Hepatic stellate cell (primary cell): ENCODE data around the gene HARBI1.

Experiments
- DNase-seq: peaks from one replicate; pipeline ENCODE4 v3.0.0; 2011; ENCODE audit warnings: low spot score

HARBI1 gene

DNA sequence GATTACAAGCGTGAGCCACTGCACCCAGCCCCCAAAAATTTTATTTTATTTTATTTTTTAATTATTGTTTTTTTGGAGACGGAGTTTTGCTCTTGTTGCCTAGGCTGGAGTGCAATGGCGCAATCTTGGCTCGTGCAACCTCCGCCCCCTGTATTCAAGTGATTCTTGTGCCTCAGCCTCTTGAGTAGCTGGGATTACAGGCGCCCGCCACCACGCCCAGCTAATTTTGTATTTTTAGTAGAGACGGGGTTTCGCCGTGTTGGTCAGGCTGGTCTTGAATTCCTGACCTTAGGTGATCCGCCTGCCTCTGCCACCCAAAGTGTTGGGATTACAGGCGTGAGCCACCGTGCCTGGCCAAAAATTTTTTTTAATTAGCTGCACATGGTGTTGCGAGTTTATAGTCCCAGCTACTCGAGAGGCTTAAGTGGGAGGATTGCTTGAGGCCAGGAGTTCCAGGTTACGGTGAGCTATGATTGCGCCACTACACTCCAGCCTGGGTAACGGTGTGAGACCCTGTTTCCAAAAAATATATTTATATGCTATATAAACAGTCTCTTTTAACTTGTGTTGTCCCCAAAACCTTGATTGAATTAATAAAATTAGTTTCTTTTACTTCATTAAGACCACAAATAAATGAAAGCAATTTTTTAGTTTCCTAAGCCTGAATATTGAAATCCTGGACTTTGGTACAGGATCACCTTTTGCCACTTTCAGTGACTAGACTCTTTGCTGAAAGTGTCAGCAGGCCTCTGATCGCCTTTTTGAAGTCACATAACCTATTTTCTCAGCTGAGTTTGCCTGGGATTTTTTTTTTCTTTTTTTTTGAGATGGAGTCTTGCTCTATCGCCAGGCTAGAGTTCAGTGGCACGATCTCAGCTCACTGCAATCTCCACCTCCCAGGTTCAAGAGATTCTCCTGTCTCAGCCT is 16.5 kb upstream of the HARBI1 start:
- no peak for DNase-seq

DNA sequence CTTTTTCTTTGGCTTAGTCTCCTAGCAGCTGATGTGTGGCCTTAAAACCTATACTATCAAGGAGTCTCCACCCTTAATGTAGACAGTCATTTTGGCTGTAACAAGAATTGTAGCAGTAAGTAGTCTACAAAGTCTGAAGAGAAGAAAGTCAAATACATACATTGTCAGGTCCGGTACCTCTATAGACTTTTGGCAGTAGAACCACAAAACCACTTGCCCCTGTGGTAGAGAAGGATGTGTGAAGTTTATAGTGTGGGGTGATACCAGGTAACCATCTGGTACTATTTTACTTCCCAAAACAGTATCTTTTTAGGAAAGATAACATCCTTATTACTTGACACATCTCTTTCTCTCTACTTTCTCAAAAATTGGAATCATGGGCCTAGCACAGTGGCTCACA is 15.5 kb upstream of the HARBI1 start:
- no peak for DNase-seq

DNA sequence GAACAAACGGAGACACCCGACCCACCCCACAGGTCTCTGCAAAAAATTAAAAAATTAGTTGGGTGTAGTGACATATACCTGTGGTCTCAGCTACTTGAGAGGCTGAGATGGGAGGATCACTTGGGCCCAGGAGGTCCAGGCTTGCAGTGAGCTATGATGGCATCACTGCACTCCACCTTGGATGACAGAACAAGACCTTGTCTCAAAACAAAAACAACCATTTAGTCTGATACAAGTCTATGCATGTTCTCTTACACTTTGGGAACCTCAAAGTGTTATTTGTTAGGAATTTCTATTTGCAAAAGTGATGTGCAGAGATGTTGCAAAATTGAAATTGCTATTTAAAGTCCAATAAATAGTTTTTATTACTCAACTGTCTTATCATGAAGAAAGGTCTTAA is 14.6 kb upstream of the HARBI1 start:
- DNase-seq: no peak

DNA sequence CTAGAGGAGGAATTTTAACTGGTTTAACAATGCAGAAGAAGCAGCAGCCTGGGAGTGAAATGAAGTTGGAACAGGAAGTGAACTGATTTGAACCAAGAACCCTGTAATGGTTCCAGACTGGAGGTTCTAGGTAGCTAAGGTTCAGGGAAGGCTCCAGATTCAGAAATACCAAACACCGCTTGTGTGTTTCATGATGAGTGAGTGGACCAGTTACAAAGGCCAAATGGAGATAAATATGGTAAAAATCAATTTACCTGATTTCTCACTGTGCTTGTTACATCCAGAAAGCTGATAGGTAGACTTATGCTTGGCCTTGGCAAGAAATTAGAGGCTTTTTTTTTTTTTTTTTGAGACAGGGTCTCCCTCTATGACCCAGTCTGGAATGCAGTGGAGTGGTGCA is 13.2 kb upstream of the HARBI1 start:
- no peak for DNase-seq

DNA sequence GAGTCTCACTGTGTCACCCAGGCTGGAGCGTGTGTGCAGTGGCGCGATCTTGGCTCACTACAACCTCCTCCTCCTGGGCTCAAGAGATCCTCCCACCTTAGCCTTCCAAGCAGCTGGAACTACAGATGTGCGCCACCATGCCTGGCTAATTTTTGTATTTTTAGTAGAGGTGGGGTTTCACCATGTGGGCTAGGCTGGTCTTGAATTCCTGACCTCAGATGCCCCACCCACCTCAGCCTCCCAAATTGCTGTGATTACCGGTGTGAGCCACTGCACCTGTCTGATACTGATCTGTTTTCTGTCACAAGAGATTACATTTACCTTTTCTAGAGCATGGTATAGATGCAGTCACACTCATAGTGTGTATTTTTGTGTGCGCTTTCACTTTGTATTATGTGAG is 11.9 kb upstream of the HARBI1 start:
- DNase-seq: no peak

DNA sequence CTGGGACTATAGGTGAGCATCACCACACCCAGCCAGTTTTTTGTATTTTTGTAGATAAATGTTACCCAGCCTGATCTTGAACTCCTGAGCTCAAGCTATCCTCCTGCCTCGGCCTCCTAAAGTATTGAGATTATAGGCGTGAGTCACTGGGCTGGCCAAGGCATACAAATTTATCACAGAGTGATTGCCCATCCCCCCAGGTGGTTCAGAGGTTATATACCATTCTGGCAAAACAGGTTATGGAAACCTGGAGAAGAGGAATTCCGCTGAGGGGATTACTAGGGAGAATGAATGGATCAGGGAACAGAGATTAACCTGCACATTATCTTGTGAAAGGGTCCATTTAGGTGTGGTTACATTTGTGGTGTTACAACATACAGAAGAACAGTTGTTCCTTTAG is 8.4 kb upstream of the HARBI1 start:
- no peak for DNase-seq

DNA sequence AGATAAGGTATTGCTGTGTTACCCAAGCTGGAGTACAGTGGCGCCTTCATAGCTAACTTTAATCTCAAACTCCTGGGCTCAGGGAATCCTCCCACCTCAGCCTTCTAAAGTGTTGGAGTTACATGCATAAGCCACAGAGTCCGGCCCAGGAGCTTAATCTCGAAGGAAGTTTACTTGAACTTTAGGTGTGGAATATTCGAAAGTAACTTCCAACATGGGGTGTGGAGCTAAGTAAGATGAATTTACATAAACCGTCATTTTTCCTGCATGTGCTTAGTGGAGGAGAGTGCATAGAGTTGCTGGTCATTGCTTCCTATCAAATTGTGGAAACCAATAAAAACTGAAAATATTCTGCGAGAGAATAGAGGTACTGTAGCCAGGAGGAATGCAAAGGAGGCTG is 1.8 kb upstream of the HARBI1 start:
- DNase-seq: no peak

DNA sequence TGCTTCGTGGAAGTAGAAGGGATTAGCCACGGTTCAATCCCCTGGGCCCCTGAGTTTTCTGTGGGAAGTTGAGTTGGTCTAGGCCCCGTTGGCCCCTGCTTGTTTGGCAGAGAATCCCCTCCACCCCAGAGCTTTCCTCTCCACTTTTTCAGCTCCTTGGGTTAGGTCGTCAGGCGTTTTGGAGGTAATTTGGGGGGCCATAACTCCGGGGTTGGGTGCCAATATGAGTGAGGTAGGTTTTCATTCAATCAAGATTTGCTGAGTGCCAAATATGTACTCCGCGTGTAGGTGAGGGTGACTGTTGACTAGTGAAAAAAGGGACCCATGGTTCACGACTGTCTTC is 916 bp upstream of the HARBI1 start:
- no peak for DNase-seq

DNA sequence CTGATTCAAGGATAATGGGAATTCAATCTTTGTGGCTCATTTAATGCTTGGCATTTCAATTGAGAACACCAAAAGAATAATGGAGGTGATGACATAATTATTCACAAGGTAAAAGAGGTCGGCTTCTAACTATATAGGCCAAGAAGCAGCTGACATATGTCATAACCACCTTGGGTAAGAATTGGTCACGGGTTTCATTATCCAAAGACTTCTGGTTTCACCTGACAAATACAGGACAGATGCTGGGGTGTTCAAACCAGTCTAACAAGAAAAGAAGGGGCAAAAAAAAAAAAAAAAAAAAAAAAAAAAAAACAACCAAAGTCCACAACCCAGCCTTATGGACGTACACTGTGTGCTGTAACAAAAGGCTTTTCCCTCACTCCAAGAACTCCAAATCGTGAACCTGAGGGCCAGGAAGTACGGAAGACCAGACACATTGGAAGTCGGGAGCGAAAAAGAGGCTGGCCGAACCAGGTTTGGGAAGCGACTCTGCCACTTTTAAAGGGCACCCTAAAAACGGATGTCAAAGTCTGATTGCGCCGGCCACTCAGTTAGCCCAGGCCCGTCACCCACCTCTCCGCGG is 385 bp downstream of the HARBI1 start:
- DNase-seq: no peak

DNA sequence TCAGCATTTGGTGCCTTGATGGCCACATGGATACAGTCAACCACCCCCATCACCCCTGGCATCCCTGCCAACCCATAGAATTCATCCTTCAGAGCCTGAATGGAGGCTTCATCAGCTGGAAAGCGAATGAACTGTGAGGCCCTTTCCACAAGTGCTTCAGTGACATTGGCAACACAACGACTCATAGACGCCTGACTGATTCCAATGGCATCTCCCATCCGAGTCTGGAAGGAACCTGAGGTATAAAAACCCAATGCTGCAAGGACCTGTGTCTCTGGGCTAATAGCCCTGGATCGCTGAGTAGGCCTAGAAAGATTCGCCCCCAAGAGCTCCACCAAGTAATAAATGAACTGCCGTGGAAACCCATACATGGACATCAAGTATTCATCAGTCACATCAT is 1.3 kb downstream of the HARBI1 start:
- DNase-seq: no peak

DNA sequence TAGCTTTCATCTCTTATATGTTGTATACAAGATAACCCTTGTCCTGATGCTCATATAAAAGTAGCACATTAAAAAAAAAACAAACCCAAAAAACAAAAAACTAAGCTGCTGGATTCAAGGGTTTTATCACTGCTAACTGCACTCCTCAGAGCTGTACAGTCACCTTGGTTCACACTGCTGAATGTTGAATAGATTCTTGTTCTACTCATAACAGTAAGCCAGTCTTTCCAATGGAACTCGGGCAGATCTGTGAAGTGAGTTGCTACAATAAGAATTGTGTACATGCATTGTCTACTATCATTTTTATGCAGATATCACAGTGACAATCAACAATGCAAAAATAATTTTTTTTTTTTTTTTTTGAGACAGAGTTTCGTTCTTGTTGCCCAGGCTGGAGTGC is 4.7 kb downstream of the HARBI1 start:
- no peak for DNase-seq

DNA sequence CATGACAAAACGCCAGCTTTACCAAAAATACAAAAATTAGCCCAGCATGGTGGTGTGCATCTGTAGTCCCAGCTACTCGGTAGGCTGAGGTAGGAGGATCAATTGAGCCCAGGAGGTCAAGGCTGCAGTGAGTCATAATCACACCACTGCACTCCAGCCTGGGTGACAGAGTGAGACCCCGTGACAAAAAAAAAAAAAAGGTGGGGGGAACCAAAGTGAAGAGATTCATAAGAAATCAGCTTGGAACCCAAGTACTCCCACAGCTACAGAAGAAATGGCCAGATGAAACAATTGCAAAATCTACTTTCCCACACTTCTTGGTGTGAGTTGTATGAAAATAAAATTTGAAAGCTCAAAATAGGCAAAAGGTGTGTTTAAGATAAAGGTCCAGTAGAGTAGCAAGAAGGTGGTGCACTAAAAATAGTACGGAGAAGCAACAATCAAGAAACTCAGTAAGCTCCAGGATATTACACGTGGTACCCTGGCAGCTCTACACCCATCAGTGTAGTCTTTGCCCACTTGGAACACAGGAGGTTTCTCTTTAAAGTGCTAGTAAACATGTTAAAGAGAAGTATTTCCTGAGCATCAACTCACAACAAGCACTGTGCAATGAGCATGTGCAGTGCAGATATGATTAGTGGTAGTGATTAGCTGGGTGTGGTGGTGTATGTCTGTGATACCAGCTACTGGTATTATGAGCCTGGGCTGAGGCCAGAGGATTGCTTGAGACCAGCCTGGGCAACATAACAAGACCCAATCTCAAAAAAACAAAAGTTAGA is 5.3 kb downstream of the HARBI1 start:
- DNase-seq: no peak

DNA sequence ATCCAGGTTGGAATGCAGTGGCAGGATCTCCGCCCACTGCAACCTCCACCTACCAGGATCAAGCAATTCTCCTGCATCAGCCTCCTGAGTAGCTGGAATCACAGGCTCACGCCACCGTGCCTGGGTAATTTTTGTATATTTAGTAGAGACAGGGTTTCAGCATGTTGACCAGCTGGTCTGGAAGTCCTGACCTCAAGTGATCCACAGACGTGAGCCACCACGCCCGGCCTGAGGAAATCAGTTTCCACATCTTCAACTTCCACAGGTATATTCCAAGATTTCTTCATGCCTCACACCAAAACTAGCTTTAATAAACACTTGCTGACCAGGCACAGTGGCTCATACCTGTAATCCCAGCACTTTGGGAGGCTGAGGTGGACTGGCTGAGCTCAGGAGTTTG is 7.6 kb downstream of the HARBI1 start:
- no peak for DNase-seq

DNA sequence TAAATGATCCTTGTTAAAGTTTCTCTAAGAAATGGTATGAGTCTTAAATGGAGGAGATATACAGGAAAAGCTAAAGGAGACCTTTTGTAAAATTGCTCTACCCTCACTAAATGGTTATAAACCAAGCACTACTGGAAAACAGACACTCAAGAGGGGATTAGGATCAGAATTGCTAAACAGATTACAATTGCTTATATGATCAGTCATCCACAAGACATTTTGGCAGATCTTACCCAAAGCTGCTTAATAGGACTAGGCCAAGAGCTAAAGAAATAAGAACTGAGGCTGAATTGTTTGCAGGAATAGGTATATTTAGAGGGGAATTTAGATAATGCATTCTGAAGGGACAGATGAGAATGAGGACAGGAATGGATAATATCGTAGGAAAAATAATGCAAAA is 9.5 kb downstream of the HARBI1 start:
- DNase-seq: no peak

DNA sequence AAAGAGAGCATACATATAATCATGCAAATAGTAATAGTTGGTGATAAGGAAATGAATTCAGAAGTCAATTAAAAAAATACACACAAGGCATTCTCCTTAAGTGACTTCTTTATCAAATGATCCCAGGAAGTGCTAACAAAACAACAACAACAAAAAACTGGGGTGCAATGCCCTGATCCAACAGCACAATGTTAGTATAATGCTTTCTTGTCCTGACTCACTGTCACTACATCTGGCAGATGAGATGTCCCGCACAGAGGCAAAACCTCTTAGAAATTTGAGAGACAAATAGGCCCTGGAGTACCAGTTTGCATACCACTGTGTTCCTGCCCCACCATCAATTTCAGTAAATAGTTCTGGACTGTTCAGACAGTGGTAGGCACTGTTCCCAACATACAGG is 12.2 kb downstream of the HARBI1 start:
- DNase-seq: no peak

DNA sequence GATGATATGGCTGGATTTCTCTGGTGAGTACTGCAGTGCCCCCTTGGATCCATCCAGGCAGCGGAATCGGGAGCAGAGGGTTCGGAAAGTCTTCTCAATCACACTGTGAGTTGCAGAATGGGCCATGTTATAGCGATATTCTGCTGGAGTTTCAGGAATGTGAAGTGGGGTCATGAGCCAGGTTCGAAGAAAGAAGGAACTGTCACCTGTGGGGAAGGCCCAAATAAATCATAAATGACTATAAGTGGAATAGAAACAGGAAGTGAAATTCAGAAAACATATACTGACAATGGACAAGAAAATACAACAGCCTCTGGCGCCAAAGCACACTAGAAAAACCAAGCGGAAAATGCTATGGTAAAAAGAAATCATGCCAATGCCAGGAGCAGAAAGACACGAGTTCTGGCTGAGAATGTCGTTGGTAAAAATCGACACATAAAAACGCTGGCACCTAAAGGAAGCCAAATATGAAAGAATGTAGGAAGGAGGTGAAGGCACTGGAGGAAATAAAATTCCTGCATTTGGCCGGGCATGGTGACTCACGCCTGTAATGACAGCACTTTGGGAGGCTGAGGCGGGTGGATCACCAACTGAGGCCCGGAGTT is 13.2 kb downstream of the HARBI1 start:
- DNase-seq: no peak

DNA sequence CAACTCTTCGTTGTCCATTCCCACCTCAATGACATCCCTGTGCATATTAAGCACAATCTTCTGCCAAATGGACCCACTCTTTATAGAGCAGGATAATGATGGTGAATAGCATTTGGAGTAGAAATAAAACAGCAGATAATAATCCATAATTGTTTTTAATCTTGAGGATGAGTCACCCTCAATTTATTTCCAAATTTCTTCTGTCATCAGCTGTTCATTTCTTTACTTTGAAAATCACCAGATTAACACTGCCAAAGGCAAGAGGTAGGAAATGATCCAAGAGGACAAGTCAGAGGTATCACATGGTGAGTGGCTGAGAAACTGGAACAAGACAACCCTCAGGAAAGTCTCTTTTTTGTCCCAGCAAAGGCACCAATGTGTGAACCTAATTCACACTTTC is 15.9 kb downstream of the HARBI1 start:
- no peak for DNase-seq

DNA sequence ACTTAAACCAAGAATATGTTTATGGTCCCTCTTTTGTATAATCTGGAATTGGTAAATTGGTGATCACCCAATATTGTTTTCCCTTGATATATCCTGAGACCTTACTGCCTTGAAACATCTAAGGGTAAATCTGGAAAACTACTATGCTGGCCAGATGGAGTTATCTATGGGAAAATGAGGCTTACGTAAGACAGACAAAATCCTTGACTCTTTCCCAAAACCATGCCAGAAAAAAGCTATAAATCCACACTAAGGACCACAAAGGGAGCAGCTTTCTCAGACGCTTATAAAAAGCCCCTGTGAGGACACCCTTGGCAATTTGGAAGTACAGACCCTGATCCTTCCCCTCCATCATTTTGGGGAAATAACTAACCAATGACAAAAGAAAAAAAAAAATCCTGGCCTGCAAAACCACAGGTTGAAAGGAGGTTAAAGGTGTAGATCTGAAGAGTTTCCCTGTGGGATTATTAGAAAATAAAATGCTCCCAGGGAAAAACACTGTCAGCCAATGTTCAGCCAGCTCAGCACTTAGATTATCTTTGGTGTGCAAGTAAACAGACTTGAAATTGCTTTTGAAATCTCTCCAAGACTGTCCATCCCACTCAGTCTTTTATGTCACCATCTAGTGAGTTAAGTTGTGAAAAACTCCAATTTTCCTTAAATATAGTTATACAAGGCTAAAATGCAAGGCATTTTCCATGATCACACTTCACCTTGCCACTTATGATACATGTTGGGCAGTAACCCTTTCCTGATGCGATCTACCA is 16.6 kb downstream of the HARBI1 start:
- DNase-seq: no peak

DNA sequence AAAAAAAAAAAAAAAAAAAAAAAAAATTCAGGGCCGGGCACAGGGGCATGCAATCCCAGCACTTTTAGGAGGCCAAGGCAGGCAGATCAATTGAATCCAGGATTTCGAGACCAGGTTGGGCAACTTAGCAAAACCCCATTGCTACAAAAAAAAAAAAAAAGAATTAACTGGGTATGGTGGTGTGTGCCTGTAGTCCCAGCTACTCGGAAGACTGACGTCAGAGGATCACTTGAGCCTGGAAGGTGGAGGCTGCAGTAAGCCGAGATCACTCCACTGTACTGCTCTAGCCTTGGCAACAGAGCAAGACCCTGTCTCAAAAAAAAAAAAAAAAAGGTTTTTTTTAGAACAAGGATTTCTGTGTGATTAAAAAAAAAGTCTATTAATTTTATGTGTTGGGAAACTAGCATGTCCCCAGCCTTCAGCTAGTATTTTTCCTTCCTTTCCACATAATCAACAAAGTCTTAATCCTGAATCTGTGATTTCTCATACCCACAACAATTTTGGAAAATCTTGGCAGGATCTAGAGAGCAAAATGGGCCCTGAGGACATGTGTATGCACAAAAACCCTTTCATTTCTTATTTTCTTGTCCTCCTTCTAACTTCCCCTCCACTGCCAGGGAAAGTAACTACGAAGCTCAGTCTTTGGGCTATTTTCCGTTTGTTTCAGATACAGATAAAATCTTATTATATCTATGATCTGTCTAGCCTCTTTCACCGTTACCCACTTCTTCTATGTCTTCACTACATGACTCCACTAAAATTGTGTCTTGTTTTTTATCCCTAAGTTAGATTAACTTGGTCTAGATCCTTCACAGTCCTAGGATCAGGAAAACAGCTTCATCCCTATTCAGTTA is 17.5 kb downstream of the HARBI1 start:
- no peak for DNase-seq

DNA sequence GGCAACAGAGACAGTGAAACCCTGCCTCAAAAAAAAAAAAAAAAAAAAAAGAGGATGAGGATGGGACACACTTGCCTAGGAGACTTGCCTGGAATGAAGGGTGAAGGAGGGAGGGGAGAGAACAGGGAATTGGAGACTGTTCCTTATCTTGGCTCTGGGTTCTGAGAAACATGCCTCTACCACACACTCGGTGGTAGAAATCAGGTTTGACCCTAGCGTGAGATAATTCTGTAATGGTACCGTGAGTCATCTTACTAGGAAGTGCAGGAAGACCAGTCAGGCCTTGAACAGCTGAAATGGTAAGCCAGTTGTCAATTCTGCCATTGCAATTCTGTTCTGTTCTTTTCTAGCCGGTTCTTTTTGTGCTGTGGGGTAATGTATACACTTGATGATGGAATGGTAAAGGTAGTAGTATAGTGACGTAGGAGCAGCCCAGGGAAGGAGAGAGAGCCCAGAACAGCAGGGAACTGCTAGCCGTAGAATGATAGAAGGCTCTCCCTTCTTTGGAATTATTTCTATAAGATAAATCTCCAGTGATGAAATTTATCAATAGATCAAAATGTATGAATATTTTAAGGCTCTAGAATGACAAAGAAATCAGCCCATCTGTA is 19.3 kb downstream of the HARBI1 start:
- DNase-seq: no peak

DNA sequence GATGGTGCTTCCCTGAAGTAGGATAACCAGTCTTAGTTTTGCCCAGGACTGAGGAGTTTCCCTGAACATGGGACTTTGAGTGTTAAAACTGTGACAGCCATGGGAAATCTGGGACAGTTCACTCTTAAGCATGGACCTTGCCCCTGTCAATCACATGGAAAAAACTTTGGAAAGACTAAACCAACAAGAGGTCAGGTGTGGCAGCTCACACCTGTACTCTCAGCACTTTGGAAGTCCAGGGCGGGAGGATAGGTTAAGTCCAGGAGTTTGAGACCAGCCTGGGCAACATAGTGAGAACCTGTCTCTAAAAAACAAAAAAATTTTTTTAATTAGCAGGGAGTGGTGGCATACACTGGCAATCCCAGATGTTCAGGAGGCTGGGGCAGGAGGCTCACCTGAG is 19.9 kb downstream of the HARBI1 start:
- no peak for DNase-seq
